Measurements from ENCODE around the gene SNED1. TPM values are rescaled to one million over a fixed set of nuclear protein-coding genes. Genes with fewer than 3 reads are reported as not detected.

The SNED1 gene
- total RNA-seq, 2 donors from 2014 or later = 4.6 TPM

- TF ChIP-seq CTCF (IDR thresholded peaks at IDR 0.05) = no peak
- no peaks in the 10 kb centered on the region for H3K9me3 ChIP-seq
- no peak overlapping the region for H3K27ac ChIP-seq
- no peaks in the 10 kb centered on the region for H3K27me3 ChIP-seq
- H3K9ac ChIP-seq (ENCODE audit: low read depth in 2 of 2, low read length in 2 of 2) = no peak overlapping the region
- DNase-seq = no peak
- no peaks in the 10 kb centered on the region for H3K36me3 ChIP-seq
- intact Hi-C loops (cut with DNase I) = no loop called here
- H3K4me1 ChIP-seq = no peaks in the 10 kb centered on the region
- H3K4me3 ChIP-seq = no peak overlapping the region
Observed at GRCh38 chr2:241115361-241115760, 116.9 kb downstream of the SNED1 start.

- intact Hi-C loops (cut with DNase I) = no loop called here
- TF ChIP-seq CTCF (IDR thresholded peaks at IDR 0.05) = no peak
- Histone ChIP-seq H3K9me3 (no peaks in the 10 kb centered on the region), H3K36me3 (no peaks in the 10 kb centered on the region), H3K27me3 (no peaks in the 10 kb centered on the region), H3K9ac (ENCODE audit: low read depth in 2 of 2, low read length in 2 of 2) (no peak overlapping the region), H3K27ac (no peak overlapping the region), H3K4me1 (no peaks in the 10 kb centered on the region), H3K4me3 (no peak overlapping the region)
- no peak for DNase-seq
Observed at GRCh38 chr2:241116606-241117560, 118.5 kb downstream of the SNED1 start.

- Histone ChIP-seq H3K27me3 (no peaks in the 10 kb centered on the region), H3K4me1 (no peaks in the 10 kb centered on the region), H3K36me3 (no peaks in the 10 kb centered on the region), H3K27ac (no peak overlapping the region), H3K9ac (ENCODE audit: low read depth in 2 of 2, low read length in 2 of 2) (no peak overlapping the region), H3K4me3 (no peak overlapping the region), H3K9me3 (no peaks in the 10 kb centered on the region)
- no peak for TF ChIP-seq CTCF (IDR thresholded peaks at IDR 0.05)
- no peak for DNase-seq
- intact Hi-C loops (cut with DNase I) = no loop called here
Observed at GRCh38 chr2:241118737-241119505, 120.5 kb downstream of the SNED1 start.

- TF ChIP-seq CTCF (IDR thresholded peaks at IDR 0.05) = no peak
- intact Hi-C loops (cut with DNase I) = no loop called here
- H3K36me3 ChIP-seq = no peaks in the 10 kb centered on the region
- no peaks in the 10 kb centered on the region for H3K4me1 ChIP-seq
- H3K27me3 ChIP-seq = no peaks in the 10 kb centered on the region
- H3K4me3 ChIP-seq = no peak overlapping the region
- no peak for DNase-seq
- H3K27ac ChIP-seq = no peak overlapping the region
- no peak overlapping the region for H3K9ac ChIP-seq (ENCODE audit: low read depth in 2 of 2, low read length in 2 of 2)
- H3K9me3 ChIP-seq = no peaks in the 10 kb centered on the region
Observed at GRCh38 chr2:241120440-241120839, 122.0 kb downstream of the SNED1 start.

GRCh38 chr2:241121008-241121407, 122.6 kb downstream of the SNED1 start:
- no peak for TF ChIP-seq CTCF (IDR thresholded peaks at IDR 0.05)

More at GRCh38 chr2:241121008-241121407, 122.6 kb downstream of the SNED1 start:
- Histone ChIP-seq H3K4me3 (no peak overlapping the region), H3K27me3 (no peaks in the 10 kb centered on the region), H3K9me3 (no peaks in the 10 kb centered on the region), H3K36me3 (no peaks in the 10 kb centered on the region), H3K4me1 (no peaks in the 10 kb centered on the region), H3K9ac (ENCODE audit: low read depth in 2 of 2, low read length in 2 of 2) (no peak overlapping the region), H3K27ac (no peak overlapping the region)
- intact Hi-C loops (cut with DNase I) = no loop called here
- DNase-seq = no peak
